ENCODE results near the gene CSTPP1.
"Not testable (repeated sequence)": the region's sequence is repeated elsewhere in the genome, so short reads cannot be mapped to it uniquely, and the experiment has no call there.

CSTPP1 gene

DNA sequence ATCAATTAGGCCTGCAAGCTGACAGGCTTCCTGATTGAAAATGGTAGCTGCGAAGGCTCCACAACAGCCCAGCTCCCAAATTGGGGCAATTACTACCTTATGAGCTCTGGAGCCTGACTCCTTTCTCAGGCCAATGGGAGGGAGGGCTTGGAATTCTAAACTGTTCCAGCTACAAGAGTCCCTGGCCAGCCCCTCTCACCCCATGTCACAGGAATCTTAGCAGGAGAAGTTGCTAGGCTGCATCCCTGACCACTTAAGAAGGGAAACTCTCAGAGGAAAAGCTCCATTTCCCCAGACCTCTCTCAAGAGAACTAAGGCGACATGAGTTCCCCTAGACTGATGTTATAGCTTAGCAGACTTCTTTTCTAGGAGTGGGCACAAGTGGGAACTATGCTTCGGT is 23.1 kb upstream of the CSTPP1 start:
- DNase-seq = no peak

DNA sequence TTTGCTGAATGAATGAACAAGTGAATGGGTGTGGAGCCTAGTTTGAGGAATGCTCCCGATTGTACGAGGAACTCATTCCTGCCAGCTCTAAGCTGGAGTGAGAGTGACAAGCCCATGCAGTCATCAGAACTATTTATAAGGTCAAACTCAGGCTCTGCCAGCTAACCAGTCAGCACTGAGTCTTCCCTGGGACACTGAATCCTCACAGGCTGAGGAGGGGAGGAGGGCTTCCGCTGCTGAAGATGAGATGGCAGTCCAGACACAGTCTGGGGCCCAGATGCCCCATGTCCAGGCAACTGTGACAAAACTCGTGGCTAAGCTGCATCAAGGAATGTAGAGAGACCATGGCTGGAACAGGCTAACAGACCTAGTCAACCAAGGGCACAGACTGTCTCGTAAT is 22.2 kb upstream of the CSTPP1 start:
- no peak for DNase-seq

DNA sequence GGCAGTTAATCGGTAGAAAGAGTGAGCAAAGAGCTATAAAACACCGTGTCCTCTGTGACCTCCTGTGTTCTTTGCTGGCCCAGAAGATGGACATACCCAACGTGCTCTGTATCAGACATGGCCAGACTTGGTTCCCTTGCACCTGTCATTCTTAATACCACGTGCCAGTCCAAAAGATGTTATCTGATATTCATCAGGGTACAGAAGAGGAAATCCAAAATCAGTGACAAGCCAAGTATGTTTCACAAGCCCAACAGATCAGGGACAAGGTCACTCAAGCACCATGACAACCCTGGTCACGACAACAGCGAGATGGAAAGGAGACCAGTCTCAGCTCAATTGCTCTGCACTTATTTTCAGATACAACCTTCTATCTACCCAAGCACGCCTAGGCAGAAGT is 21.7 kb upstream of the CSTPP1 start:
- DNase-seq = no peak

DNA sequence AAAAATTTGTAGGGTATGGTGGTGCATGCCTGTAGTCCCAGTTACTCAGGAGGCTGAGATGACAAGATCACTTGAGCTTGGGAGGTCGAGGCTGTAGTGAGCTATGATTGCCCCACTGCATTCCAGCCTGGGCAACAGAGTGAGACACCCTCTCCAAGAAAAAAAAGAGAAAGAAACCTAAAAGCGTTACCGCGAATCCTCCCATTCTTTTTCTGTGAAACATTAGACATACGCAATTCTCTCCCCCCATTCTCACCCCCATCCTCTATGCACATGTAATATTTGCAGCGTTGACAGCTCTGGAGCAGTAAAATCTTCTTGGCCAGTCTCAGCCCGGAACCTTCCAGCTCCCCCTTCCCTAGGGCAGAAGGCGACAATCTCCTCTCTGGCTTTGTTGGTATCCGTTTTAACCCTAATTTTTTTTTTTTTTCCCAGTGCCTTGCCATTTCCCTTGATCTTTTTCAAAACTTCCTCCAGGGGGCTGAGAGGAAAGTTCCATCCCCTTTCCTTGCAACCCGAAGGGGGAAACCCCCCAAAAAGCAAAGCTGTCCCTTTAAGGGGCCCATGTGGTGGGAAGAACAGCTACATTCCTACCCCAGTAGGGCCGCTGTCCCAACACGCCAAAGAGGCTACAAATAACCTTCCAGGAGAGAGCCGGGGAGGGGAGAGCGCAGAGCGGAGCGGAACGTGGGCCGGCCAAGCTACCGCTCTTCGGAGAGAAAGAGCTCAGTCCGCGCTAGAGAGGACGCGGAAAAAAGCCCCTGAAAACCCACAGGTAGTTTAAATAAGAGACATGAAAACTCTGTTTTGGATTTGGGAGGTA is 20.1 kb upstream of the CSTPP1 start:
- DNase-seq = peak; percentile 31

DNA sequence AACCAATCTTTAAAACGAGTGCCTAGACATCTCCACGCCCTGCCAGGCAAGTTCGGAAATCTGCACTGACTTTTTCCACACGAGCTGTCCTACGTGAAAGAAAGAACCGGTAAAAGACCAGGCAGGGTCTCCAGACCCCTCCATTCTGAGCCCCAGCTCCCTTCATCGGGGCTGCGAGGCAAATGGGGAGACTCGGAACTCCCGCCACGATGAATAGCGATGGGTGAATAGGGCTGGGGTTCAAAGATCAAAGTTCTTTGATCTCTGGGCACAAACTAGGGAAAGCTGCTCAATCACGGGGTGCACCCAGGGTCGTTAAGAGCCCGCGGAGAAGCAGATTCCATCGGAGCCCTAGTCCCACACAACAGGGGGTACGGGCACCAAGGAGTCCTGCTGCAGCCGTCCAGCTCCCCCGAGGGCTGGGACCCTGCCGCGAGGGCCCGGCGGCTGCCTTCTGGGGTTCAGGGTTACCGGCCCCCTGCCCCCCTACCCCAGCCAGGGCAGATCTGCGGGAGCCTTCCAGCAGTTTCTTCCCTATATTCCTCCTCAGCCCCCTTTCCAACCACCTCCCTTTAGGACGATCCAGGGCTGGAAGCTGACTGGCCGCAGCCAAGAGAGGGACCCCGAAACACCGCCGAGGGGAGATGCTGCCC is 19.3 kb upstream of the CSTPP1 start:
- DNase-seq = no peak

DNA sequence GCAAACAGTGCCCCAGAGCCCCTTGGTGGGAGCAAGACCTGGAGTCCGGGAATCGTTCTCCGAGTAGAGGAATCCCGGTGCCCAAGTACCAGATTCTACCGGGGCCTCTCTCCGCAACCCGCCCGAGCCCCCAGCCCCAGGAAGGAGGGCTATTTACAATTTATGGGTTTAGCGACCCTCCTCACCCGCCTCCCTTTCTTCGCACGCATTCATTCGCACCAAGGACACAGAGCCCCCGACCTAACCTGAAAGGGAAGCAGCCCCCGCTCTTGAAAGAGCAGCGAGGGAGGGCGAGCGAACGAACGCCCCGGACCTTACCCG is 18.8 kb upstream of the CSTPP1 start:
- DNase-seq = no peak

DNA sequence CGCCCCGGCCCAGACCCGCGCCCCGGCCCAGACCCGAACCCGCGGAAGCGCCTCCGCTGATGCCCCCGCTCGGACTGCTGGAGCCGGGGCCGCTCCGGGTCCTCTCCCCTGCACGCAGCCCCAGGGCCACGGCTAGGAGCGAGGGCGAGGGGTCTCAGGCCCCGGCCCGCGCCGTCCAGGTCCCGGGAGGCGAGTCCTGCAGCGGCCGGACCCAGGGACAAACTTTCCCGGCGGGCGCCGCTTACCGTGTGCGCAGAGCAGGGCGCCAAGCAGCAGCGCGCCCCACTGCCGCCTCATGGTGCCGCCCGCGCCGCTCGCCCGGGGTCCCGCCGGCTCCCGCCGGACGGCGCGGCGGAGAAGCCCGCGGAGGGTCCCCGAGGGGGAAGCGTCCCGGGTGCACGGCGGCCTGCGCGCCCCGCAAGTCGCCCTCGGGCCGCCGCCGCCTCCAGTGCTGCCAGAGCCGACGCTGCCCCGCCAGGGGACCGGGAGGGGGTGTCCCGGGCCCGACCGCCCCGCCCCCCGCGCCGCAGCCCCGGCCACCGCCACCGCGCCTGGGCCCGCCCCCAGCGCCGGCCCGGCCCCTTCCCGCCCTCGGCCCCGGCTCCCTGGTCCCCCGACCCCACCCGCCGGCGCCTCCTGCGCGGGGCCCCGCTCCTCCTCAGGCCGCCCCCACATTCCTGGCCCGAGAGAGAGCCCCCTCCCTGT is 18.3 kb upstream of the CSTPP1 start, which contains the start of gene LRP4:
Gene LRP4 (minus strand): TSS at position 468 of the 705 bp plus-strand sequence. CDS start 171 bp downstream, at position 297.
- DNase-seq = no peak

DNA sequence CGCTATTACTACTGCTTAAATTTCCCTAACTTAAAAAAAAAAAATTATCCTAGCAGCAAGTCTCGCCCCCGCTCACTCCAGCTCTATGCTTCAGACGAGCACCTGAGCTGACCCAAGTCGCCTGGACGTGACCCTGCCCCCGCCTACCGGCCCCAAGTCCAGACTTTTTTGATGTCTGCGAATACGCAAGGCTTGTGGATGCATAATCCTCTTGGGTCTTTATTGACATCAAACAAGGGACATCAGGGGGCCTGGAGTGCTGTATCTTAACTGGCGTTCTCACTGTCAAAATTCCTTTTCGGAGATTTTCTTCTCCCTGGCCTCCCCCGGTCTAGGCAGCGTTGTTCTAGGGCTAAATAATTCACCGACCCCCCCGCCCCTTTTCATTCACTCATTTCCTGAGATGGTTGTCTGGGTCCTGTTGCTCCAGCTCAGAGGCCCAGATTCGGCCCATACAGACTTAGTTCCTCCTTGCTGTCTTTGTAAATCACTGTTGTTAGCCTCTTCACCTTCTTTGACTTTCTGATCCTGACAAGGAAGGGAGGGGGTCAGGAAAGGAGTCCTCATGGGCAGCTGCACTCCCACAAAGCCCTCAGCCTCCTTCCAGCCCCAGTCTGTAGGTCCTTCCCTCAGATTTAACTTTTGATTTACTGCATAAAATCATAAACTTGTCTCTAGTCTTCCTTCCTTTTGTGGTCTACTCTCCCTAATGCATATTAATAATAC is 17.6 kb upstream of the CSTPP1 start:
- DNase-seq = no peak

DNA sequence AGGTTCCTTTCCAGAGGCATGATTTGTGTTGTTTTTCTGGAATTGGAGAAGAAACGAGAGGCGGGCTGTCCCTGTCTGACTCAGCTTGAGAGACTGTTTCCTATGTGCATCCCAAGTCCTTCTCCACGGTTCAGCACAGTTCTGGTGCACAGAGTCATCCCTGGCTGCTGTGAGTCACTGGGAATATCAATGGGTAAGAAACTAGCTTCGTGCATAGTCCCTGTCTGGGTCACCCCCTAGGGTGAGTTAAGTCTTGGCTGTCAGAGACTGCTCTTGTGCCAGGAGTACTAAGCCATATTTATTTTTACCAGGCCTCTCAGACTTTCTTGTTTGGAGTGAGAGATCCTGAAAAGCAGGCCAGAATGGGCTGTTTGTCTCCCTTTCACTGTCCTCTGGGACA is 15.8 kb upstream of the CSTPP1 start:
- DNase-seq = no peak

DNA sequence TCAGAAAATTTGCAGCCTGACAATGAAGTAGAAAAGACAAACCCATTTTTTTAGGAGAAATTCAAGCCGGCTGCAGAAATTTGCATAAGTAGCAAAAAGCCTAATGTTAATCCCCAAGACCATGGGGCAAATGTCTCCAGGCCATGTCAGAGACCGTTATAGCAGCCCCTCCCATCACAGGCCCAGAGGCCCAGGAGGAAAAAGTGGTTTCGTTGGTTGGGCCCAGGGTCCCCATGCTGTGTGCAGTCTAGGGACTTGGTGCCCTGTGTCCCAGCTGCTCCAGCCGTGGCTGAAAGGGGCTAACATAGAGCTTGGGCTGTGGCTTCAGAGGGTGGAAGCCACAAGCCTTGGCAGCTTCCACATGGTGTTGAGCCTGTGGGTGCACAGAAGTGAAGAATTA is 8.6 kb upstream of the CSTPP1 start:
- not testable (repeated sequence) for DNase-seq

DNA sequence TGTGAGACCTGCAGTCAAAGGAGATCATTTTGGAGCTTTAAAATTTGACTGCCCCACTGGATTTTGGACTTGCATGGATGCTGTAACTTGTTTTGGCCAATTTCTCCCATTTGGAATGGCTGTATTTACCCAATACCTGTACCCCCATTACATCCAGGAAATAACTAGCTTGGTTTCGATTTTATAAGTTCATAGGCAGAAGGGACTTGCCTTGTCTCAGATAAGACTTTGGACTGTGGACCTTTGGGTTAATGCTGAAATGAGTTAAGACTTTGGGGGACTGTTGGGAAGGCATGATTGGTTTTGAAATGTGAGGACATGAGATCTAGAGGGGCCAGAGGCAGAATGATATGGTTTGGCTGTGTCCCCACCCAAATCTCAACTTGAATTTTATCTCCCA is 7.9 kb upstream of the CSTPP1 start:
- not testable (repeated sequence) for DNase-seq

DNA sequence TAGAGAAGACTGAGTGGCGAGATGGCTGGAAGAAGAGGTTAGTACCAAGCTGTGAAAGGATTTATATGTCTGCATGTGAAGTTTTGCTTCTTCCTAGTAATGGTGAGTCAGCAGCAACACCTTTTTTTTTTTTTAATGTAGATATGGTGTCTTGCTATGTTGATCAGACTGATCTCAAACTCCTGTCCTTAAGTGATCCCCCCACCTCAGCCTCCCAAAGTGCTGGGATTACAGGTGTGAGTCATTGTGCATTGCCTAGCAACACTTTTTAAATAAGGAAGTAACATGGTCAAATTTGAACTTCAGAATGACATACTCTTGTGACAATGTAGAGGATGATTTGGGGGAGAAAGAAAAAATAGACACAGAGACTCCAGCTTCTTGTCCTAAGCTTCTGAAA is 6.5 kb upstream of the CSTPP1 start:
- no peak for DNase-seq

DNA sequence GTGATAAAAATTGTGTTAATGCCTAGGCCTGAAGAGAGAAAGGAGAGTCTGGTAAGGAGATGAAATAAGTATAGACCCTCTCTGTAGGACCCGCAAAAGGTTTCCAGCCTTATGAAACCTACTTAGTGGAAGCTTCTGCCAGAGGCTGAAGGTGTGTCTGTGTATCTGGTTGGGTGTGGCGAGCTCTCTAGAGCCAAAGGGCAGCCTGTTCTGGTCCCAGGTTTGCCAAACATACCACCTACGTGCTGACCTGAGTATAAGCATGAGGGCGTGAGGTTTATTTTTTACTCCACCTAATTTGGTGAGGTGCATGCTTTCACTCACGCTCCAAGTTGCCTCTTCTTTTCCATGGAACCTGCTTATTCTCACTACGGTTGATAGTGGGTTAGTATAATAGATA is 5.6 kb downstream of the CSTPP1 start:
- no peak for DNase-seq

DNA sequence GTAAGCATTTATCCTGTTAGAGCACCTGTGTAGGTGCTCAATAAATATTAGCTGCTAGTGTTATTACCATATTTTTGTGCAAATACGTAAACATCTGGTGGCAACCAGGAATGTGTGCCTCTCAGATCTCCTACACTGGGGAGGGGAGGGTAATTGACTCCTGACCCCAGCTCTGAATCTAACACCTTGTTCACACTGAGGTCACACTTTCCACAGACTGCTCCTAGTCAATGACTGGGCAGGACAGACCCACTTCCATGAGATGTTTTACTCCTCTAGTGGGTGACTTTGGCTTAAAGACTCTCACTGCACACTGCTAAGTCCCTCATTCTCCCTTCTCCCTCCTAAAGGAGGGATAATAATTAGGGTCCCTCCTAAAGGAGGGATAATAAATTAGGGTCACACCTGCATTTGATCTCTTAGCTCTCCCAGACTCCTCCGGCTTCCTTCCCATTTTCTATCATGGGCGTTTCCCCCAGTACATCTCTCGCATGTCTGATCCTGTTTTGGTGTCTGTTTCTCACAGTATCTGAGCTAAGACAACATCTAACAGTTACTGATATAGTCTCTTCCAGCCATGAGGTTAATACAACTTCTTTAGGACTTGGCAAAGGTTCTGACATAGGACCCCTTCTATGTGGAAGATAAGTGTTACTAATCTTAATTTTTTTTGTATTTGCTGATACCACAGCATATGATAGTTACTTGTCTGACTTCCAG is 8.0 kb downstream of the CSTPP1 start:
- DNase-seq = no peak

DNA sequence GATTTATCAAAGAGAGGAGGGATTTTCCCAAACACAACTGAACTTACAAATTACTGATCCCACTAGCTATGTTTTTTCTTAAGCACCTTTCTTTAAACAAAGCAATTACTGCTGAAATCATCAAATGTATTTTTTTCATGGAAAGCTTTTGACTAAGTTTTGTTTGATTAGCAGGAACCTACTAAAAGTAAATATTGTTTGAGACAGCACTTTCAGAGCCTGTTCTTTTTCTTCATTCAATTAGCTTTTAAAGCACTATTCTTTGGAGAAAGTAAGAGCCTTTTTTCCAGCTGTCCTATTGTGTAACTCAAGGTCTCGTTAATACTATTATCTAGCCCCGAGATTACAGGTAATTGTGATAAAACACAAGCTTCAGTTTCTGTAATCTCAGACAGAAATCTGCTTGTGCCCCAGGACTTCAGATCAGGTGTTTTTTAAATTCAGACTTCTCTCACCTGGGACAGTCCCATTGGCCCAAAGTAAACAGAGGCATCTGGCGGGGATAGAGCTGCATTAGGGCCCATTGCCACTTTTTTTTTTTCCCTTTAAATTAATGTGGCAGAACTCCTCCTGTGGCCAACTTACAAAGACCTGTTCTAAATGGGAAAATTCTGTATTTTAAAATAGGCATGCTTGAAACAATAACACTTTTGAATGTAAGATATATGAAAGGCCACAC is 11.0 kb downstream of the CSTPP1 start:
- peak; percentile 65 for DNase-seq

DNA sequence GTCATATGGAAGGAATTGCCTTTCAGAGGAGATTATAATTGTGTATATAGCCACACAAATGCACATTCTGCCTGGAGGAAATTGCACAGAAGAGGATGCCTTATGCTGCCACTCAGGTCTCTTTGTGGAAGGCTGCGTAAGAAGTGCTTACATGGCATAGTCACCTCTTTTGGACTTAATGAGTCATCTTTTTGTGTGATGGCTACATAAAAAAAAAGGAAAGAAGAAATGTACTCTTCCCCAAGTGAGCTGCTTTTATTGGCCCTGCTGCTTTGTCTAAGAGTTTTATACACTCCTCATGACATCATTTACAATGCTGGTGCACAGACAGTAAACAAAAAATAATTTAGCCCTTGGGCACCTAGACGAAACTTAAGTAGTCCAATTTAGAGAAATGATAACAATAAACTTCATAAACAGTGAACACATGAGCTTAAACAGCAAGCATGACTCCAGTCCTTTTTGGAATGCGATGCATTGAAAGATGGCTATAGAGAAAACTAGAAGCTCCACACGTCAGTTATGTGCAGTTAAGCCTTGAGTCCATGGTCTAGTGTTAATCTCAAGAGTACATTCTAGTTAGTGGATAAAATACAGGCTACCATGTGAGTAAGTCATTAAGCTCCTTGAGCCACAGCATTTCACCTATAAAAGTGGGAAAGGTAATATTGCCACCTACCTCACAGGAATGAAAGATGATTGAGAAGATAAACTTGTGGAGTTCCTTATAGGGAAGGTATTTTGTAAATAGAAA is 12.0 kb downstream of the CSTPP1 start:
- peak; percentile 32 for DNase-seq

DNA sequence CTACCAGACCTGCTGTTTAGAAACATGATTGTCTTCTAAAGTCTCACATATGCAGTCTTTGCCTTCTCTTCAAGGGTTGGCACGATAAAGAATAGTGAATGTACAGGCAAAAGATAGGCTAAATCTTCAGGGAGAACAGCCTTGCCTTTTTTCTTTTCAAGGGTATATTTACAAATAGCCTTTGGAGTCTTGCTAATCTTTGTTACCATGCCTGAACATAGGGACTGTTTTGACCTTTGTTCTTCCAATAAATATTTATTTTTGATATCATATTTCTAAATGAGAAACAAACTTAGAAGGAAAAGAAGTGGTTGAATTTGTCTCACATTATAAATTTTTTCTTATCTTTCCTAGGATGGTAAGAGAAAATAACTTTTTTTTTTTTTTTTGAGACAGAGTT is 12.7 kb downstream of the CSTPP1 start:
- no peak for DNase-seq

DNA sequence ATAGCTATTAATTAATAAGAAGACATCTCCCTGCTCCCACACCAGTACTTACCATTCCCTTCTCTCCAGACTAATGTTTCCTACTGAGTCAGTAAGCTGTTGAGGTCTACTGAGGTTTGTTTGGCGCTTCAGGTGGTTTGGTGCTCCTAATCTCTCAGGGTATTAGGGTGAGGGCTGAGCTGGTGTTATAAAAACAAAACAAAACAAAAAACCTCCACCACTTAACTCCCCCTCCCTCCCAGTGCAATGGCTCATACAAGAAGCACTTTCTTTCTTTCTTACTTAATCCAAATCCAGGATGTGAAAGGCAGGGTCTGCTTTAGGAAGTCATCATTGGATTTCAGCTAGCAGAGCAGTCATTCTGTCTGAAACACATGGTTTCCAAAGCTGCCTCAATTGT is 15.3 kb downstream of the CSTPP1 start:
- DNase-seq = no peak

DNA sequence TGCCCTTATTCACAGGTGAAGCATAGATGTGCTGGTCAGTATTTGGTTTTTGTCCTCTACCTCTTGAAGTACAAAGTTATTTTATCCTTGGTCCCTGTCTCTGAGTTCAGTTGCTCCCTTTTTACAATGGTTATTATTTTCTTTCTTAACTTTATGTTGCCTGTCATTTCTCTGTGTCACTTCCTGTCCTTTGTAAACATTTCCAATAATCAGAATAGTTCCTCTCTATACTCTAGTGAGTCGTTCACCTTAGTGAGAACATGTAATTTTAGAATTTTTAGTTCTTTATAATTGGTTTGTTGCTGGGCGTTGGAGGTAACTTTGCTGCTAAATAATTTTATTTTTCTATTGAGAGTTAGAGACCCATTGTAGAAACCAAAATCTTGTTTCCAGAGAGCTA is 16.0 kb downstream of the CSTPP1 start:
- no peak for DNase-seq

DNA sequence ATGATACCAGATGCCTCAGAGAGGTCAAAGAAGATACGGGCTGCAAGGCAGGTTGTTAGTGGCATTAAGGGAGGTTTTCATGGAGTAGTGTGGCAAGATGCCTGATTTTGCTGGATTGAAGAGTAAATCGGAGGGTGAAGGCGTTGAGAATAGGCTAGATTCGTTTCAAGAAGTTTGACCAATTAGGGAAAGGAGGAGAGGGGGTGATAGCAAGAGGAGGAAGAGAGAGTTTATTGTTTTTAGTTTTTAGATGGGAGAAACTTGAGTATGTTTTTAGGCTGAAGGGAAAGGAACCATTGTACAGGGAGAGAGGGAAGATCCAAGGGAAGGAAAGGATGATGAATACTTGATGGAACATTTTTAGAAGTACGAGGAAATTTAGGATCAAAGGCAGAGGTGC is 16.5 kb downstream of the CSTPP1 start:
- no peak for DNase-seq

DNA sequence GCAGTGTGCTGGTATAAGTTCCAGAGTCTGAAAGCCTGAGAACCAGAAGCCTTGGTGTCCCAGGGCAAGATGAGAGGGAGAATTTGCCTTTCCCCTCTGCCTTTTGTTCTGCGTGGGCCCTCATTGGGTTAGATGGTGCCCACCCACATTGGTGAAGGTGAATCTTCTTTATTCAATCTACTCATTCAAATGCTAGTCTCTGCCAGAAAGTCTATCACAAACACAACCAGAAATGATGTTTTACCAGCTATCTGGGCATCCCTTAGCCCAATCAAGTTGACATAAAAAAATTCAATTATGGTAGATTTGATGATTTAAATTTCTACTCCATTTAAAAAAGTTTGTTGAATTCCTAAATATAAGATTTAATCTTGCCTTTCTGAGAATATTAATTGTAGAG is 22.2 kb downstream of the CSTPP1 start:
- DNase-seq = no peak

All from NCI-H1105 treated with DMSO at 0.1 percent for 48 hours (cell line).